ENCODE measurements around the gene ALPG. TPM values are rescaled to one million over a fixed set of nuclear protein-coding genes. Genes with fewer than 3 reads are reported as not detected.
"Not testable (repeated sequence)": the region's sequence is repeated elsewhere in the genome, so short reads cannot be mapped to it uniquely, and the experiment has no call there.

The ALPG gene
- total and polyA plus RNA-seq, 2 donors (not counting 1 experiment from before 2014, with no cell fraction given) = not detected

DNA sequence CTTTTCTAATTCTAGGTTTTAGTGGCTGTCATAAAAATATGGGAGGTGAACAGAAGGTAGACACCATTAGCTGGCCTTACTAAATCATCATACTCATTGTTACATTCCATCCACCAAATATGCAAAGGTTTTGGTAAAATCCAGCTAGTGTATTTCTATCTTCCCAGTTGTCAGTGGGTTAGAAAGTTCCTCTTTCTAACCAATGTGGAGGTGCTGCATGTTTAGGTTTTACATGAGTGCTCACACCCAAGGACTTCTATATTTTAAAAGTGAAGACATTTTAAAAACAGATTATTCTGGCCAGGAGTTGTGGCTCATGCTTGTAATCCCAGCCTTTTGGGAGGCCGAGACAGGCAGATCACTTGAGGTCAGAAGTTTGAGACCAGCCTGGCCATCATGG, 22.2 kb upstream of the ALPG start:
- ChIA-PET CTCF (no interaction called here), POLR2A (no interaction called here)
- Histone ChIP-seq H3K4me2 (replicated peaks; ENCODE audit: low read depth, low read length, poor library complexity, severe bottlenecking) (no peak overlapping the region), H2AFZ (ENCODE audit: insufficient read depth, low read depth, low read length, poor library complexity, severe bottlenecking) (no peak overlapping the region), H3K9me3 (ENCODE audit: control extremely low read depth in 1 of 3, control insufficient read depth in 2 of 3, insufficient read depth in 1 of 3, low read length in 2 of 3) (peaks cover 0 to 27% (median 0%) of the 10 kb centered on the region in 3 donors), H3K9ac (ENCODE audit: low read length) (no peak overlapping the region), H4K20me1 (ENCODE audit: control insufficient read depth, insufficient read depth, low read length, poor library complexity, severe bottlenecking) (no peaks in the 10 kb centered on the region), H3K4me3 (ENCODE audit: control extremely low read depth in 1 of 5, extremely low read depth in 1 of 5, insufficient read depth in 1 of 5, low read depth in 2 of 5, low read length in 4 of 5) (no peak overlapping the region), H3K4me1 (ENCODE audit: control insufficient read depth in 2 of 2, insufficient read depth in 2 of 2, low read length in 2 of 2) (peaks cover 11 to 15% of the 10 kb centered on the region in 2 donors), H3K27me3 (replicated peaks in 1 of 4; ENCODE audit: control extremely low read depth in 1 of 4, control insufficient read depth in 3 of 4, insufficient read depth in 4 of 4, low read length in 3 of 4) (peaks cover 0 to 17% (median 3%) of the 10 kb centered on the region in 4 experiments), H3K36me3 (replicated peaks in 1 of 2; ENCODE audit: control extremely low read depth in 1 of 2, control insufficient read depth in 1 of 2, extremely low read depth in 1 of 2, insufficient read depth in 2 of 2, low read length in 1 of 2) (no peaks in the 10 kb centered on the region), H3K79me2 (ENCODE audit: control insufficient read depth, insufficient read depth, low read length) (no peaks in the 10 kb centered on the region), H3K27ac (ENCODE audit: low read length in 2 of 2) (no peak overlapping the region)
- 80% methylated on average over 1 of the region's 1 CpG for WGBS (ENCODE audit: insufficient coverage)
- DNase-seq (no peak), ATAC-seq (ENCODE audit: low read depth) (no peak)
- Mint-ChIP-seq H3K27me3 (peaks cover 24% of the 10 kb centered on the region), H3K4me3 (no peak overlapping the region), H3K9me3 (ENCODE audit: insufficient read depth) (no peaks in the 10 kb centered on the region), H3K4me1 (peaks cover 19% of the 10 kb centered on the region), H3K27ac (no peak overlapping the region)
- TF ChIP-seq, protein P1, sequence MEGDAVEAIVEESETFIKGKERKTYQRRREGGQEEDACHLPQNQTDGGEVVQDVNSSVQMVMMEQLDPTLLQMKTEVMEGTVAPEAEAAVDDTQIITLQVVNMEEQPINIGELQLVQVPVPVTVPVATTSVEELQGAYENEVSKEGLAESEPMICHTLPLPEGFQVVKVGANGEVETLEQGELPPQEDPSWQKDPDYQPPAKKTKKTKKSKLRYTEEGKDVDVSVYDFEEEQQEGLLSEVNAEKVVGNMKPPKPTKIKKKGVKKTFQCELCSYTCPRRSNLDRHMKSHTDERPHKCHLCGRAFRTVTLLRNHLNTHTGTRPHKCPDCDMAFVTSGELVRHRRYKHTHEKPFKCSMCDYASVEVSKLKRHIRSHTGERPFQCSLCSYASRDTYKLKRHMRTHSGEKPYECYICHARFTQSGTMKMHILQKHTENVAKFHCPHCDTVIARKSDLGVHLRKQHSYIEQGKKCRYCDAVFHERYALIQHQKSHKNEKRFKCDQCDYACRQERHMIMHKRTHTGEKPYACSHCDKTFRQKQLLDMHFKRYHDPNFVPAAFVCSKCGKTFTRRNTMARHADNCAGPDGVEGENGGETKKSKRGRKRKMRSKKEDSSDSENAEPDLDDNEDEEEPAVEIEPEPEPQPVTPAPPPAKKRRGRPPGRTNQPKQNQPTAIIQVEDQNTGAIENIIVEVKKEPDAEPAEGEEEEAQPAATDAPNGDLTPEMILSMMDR (IDR thresholded peaks at IDR 0.05) = no peak
- TF ChIP-seq EZH2 (IDR thresholded peaks at IDR 0.05; ENCODE audit: borderline replicate concordance, insufficient read depth, low read depth, low read length, poor library complexity, severe bottlenecking) = no peak
- intact Hi-C loops (cut with micrococcal nuclease) = no loop called here

DNA sequence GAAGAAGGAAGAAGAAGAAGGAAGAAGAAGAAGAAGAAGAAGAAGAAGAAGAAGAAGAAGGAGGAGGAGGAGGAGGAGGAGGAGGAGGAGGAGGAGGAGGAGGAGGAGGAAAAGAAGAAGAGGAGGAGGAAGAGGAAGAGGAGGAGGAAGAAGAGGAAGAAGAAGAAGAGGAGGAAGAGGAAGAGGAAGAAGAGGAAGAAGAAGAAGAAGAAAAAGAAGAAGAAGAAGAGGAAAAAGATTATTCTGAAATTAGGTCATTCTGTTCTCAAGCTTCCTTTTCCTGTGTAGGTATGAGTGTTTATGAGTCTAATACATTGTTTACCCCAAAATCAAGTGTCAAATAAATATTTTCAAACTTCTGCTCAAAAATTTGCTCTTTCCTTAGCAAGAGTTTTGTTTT, 21.6 kb upstream of the ALPG start:
- H3K4me3 ChIP-seq (ENCODE audit: control extremely low read depth in 1 of 5, extremely low read depth in 1 of 5, insufficient read depth in 1 of 5, low read depth in 2 of 5, low read length in 4 of 5); intact Hi-C loops (cut with micrococcal nuclease); H3K9ac ChIP-seq (ENCODE audit: low read length); DNase-seq; H3K27ac ChIP-seq (ENCODE audit: low read length in 2 of 2); ATAC-seq (ENCODE audit: low read depth); CTCF ChIA-PET; H3K4me2 ChIP-seq (replicated peaks; ENCODE audit: low read depth, low read length, poor library complexity, severe bottlenecking); H3K9me3 Mint-ChIP-seq (ENCODE audit: insufficient read depth); H3K4me3 Mint-ChIP-seq; H3K36me3 ChIP-seq (replicated peaks in 1 of 2; ENCODE audit: control extremely low read depth in 1 of 2, control insufficient read depth in 1 of 2, extremely low read depth in 1 of 2, insufficient read depth in 2 of 2, low read length in 1 of 2); H3K27ac Mint-ChIP-seq; H2AFZ ChIP-seq (ENCODE audit: insufficient read depth, low read depth, low read length, poor library complexity, severe bottlenecking); H3K79me2 ChIP-seq (ENCODE audit: control insufficient read depth, insufficient read depth, low read length); H4K20me1 ChIP-seq (ENCODE audit: control insufficient read depth, insufficient read depth, low read length, poor library complexity, severe bottlenecking); POLR2A ChIA-PET: not testable (repeated sequence)
- peaks cover 0 to 19% (median 3%) of the 10 kb centered on the region in 4 experiments for H3K27me3 ChIP-seq (replicated peaks in 1 of 4; ENCODE audit: control extremely low read depth in 1 of 4, control insufficient read depth in 3 of 4, insufficient read depth in 4 of 4, low read length in 3 of 4)
- H3K9me3 ChIP-seq (ENCODE audit: control extremely low read depth in 1 of 3, control insufficient read depth in 2 of 3, insufficient read depth in 1 of 3, low read length in 2 of 3) = peaks cover 0 to 27% (median 0%) of the 10 kb centered on the region in 3 donors
- H3K4me1 Mint-ChIP-seq = peaks cover 19% of the 10 kb centered on the region
- H3K4me1 ChIP-seq (ENCODE audit: control insufficient read depth in 2 of 2, insufficient read depth in 2 of 2, low read length in 2 of 2) = peaks cover 11 to 15% of the 10 kb centered on the region in 2 donors
- peaks cover 29% of the 10 kb centered on the region for H3K27me3 Mint-ChIP-seq
